KMS-11 (cell line): ENCODE data around the gene FAT4.

Experiments used
- H2AFZ ChIP-seq: fragments of 200-600 bp; sonication (generic); 2 replicates; pipeline ENCODE4 v1.6.1; 2016; ENCODE audit warnings: antibody characterized with exemption, mixed run types, low read depth
- H3K27ac ChIP-seq: fragments of 200-600 bp; sonication (generic); 2 replicates; pipeline ENCODE4 v1.6.1; 2016; ENCODE audit warnings: mild to moderate bottlenecking, mixed run types
- H3K27me3 ChIP-seq: fragments of 200-600 bp; sonication (generic); 2 replicates; pipeline ENCODE4 v1.6.1; 2017; ENCODE audit warnings: mild to moderate bottlenecking, low read depth, mixed run types, moderate library complexity; ENCODE audit not compliant: insufficient read depth
- H3K36me3 ChIP-seq: fragments of 200-600 bp; sonication (generic); 2 replicates; pipeline ENCODE4 v1.6.1; 2017; ENCODE audit warnings: mild to moderate bottlenecking, mixed run types; ENCODE audit not compliant: insufficient read depth
- H3K4me1 ChIP-seq: fragments of 200-600 bp; sonication (generic); 2 replicates; pipeline ENCODE4 v1.6.1; 2016; ENCODE audit warnings: mild to moderate bottlenecking, low read depth, mixed run types; ENCODE audit not compliant: poor library complexity, severe bottlenecking
- H3K4me2 ChIP-seq: fragments of 200-600 bp; sonication (generic); 2 replicates; pipeline ENCODE4 v1.7.0; 2016; ENCODE audit warnings: mild to moderate bottlenecking, mixed run types
- H3K4me3 ChIP-seq: fragments of 200-600 bp; sonication (generic); IDR thresholded peaks from 2 replicates; pipeline ENCODE4 v1.6.1; 2017; ENCODE audit warnings: low read depth, low read length, mixed read lengths; ENCODE audit not compliant: insufficient read depth
- H3K79me2 ChIP-seq: fragments of 200-600 bp; sonication (generic); 2 replicates; pipeline ENCODE4 v1.6.1; 2016; ENCODE audit warnings: low read depth, mixed run types; ENCODE audit not compliant: insufficient read depth
- H3K9ac ChIP-seq: fragments of 200-600 bp; sonication (generic); 2 replicates; pipeline ENCODE4 v1.6.1; 2016; ENCODE audit warnings: mild to moderate bottlenecking, mixed run types
- H4K20me1 ChIP-seq: fragments of 200-600 bp; sonication (generic); 2 replicates; pipeline ENCODE4 v1.6.1; 2016; ENCODE audit warnings: mild to moderate bottlenecking, mixed run types; ENCODE audit not compliant: insufficient read depth
- TF ChIP-seq, protein P1 (sequence below): fragments of 200-600 bp; sonication (generic); conservative IDR thresholded peaks from 2 replicates; pipeline ENCODE4 v1.6.1; 2017; ENCODE audit warnings: low read depth, mild to moderate bottlenecking, antibody characterized with exemption, low read length, moderate library complexity, mixed read lengths

Gene FAT4

GRCh38 chr4:125352521-125352920 is 37.8 kb downstream of the FAT4 start:
- TF ChIP-seq, protein P1, sequence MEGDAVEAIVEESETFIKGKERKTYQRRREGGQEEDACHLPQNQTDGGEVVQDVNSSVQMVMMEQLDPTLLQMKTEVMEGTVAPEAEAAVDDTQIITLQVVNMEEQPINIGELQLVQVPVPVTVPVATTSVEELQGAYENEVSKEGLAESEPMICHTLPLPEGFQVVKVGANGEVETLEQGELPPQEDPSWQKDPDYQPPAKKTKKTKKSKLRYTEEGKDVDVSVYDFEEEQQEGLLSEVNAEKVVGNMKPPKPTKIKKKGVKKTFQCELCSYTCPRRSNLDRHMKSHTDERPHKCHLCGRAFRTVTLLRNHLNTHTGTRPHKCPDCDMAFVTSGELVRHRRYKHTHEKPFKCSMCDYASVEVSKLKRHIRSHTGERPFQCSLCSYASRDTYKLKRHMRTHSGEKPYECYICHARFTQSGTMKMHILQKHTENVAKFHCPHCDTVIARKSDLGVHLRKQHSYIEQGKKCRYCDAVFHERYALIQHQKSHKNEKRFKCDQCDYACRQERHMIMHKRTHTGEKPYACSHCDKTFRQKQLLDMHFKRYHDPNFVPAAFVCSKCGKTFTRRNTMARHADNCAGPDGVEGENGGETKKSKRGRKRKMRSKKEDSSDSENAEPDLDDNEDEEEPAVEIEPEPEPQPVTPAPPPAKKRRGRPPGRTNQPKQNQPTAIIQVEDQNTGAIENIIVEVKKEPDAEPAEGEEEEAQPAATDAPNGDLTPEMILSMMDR: no peak
- Histone ChIP-seq H3K27ac (no peak overlapping the region), H4K20me1 (no peaks in the 10 kb centered on the region), H3K36me3 (no peaks in the 10 kb centered on the region), H3K4me1 (no peaks in the 10 kb centered on the region), H3K4me2 (no peak overlapping the region), H3K4me3 (no peak overlapping the region), H3K79me2 (no peaks in the 10 kb centered on the region), H3K27me3 (no peaks in the 10 kb centered on the region), H2AFZ (no peak overlapping the region), H3K9ac (no peak overlapping the region)

DNA sequence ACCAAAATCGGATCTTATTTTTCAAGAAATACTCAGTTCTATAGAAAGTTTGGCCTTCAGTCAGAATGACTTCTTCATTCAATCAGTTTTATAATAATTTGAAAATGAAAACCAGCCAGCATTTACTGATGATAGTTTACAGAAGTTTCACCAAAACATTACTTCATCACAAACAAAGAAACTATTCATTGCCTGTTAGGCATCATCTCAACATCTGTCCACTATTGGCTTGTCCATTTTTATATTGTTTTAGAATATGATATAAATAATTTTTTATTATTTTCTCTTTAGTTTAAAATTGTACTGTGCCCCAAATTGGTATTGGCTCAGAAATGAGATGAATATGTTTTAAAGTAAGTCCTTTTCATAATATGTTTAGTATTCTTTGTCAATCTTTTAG is 38.4 kb downstream of the FAT4 start:
- Histone ChIP-seq H3K4me1 (no peaks in the 10 kb centered on the region), H3K27ac (no peak overlapping the region), H3K27me3 (no peaks in the 10 kb centered on the region), H3K36me3 (no peaks in the 10 kb centered on the region), H3K4me2 (no peak overlapping the region), H3K9ac (no peak overlapping the region), H3K4me3 (no peak overlapping the region), H2AFZ (no peak overlapping the region), H4K20me1 (no peaks in the 10 kb centered on the region), H3K79me2 (no peaks in the 10 kb centered on the region)
- TF ChIP-seq, protein P1: no peak

GRCh38 chr4:125355791-125356190 is 41.0 kb downstream of the FAT4 start:
- no peak overlapping the region for H3K9ac ChIP-seq

GRCh38 chr4:125357675-125358074 is 42.9 kb downstream of the FAT4 start:
- Histone ChIP-seq H3K4me2 (no peak overlapping the region), H3K27me3 (no peaks in the 10 kb centered on the region), H3K4me3 (no peak overlapping the region), H3K9ac (no peak overlapping the region), H3K36me3 (no peaks in the 10 kb centered on the region), H3K4me1 (no peaks in the 10 kb centered on the region), H3K79me2 (no peaks in the 10 kb centered on the region), H2AFZ (no peak overlapping the region), H4K20me1 (no peaks in the 10 kb centered on the region), H3K27ac (no peak overlapping the region)
- TF ChIP-seq, protein P1: no peak

More at GRCh38 chr4:125355791-125356190, 41.0 kb downstream of the FAT4 start:
- Histone ChIP-seq H3K4me3 (no peak overlapping the region), H3K4me2 (no peak overlapping the region), H4K20me1 (no peaks in the 10 kb centered on the region), H3K27ac (no peak overlapping the region), H3K27me3 (no peaks in the 10 kb centered on the region), H3K79me2 (no peaks in the 10 kb centered on the region), H2AFZ (no peak overlapping the region), H3K4me1 (no peaks in the 10 kb centered on the region), H3K36me3 (no peaks in the 10 kb centered on the region)
- TF ChIP-seq, protein P1: no peak
